Measurements from ENCODE around the gene COL6A3.

DNA sequence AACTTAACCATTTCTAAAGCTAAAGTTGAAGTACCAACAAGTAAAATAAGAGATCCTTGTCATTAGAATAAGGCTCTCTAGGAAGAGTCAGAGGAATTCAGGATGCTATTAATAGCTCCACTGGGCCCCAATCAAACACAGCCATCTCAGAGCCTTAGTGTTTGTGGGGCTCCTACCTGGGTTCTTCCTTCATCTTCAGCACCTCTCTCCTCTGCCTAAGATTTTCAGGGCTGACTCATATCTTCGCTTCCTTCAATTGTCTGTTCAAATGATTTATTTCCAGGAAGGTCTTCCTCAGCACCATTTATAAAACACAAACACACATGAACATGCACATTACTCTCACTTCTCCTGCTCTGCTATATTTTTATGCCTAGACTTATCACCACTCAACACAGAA, 119.5 kb downstream of the COL6A3 start:
- TF ChIP-seq CTCF (IDR thresholded peaks at IDR 0.05) (no peak), TCF12 (IDR thresholded peaks at IDR 0.05) (no peak)
- TF ChIP-seq, protein P1, sequence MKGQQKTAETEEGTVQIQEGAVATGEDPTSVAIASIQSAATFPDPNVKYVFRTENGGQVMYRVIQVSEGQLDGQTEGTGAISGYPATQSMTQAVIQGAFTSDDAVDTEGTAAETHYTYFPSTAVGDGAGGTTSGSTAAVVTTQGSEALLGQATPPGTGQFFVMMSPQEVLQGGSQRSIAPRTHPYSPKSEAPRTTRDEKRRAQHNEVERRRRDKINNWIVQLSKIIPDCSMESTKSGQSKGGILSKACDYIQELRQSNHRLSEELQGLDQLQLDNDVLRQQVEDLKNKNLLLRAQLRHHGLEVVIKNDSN (IDR thresholded peaks at IDR 0.05; ENCODE audit: borderline replicate concordance, low read depth): no peak
- TF ChIP-seq, protein P2, sequence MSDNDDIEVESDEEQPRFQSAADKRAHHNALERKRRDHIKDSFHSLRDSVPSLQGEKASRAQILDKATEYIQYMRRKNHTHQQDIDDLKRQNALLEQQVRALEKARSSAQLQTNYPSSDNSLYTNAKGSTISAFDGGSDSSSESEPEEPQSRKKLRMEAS (IDR thresholded peaks at IDR 0.05; ENCODE audit: low read depth): no peak

Measured in SK-N-SH (cell line).